Suprapubic skin (tissue), 4 donors: Measurements from ENCODE around the gene RAB3GAP1. TPM values are rescaled to one million over a fixed set of nuclear protein-coding genes. Genes with fewer than 3 reads are reported as not detected.

Experiments used
- DNase-seq, 2 donors: peaks; one replicate each; pipeline ENCODE4 v3.0.0-alpha.2; 2019; ENCODE audit warnings: low spot score in 2 of 2
- H3K27ac ChIP-seq: fragments of 200-600 bp; sonication (generic); one replicate; pipeline ENCODE4 v1.5.1; 2019
- H3K27me3 ChIP-seq: fragments of 200-600 bp; sonication (generic); one replicate; pipeline ENCODE4 v1.5.1; 2019
- H3K36me3 ChIP-seq: fragments of 200-600 bp; sonication (generic); one replicate; pipeline ENCODE4 v1.5.1; 2019
- H3K4me1 ChIP-seq: fragments of 200-600 bp; sonication (generic); one replicate; pipeline ENCODE4 v1.5.1; 2019
- H3K4me3 ChIP-seq: fragments of 200-600 bp; sonication (generic); one replicate; pipeline ENCODE4 v1.5.1; 2019; ENCODE audit warnings: mild to moderate bottlenecking
- H3K9me3 ChIP-seq: fragments of 200-600 bp; sonication (generic); one replicate; pipeline ENCODE4 v1.5.1; 2019
- EP300 ChIP-seq: sonication (generic); formaldehyde crosslinking; IDR thresholded peaks from one replicate; pipeline ENCODE4 v1.6.1; 2017; ENCODE audit warnings: antibody characterized with exemption
- POLR2A ChIP-seq, 2 donors: fragments of 450-650 bp; IDR thresholded peaks; one replicate each; pipeline ENCODE4 v1.6.1; 2017; ENCODE audit warnings: antibody characterized with exemption in 2 of 2, mild to moderate bottlenecking in 2 of 2, moderate library complexity in 2 of 2
- POLR2AphosphoS5 ChIP-seq, 3 donors: sonication (generic); formaldehyde crosslinking; IDR thresholded peaks; one replicate each; pipeline ENCODE4 v1.6.1; 2017; ENCODE audit warnings: antibody characterized with exemption in 3 of 3
- WGBS: methylation state at CpG from one replicate; pipeline ENCODE4 v1.1.5; 2018; 5-methylcytosine and 5-hydroxymethylcytosine counted together
- total RNA-seq, 4 donors: library from RNA; depleted of rRNA; stranded (reverse); fragments of >200 nt; gene quantifications; one replicate each; pipeline ENCODE4 v1.1.0, GENCODE V29; 2016
- TF ChIP-seq, protein P1 (sequence below), 2 donors: fragments of 200-600 bp in 1 of 2; fragments of 450-650 bp in 1 of 2; sonication (generic) in 1 of 2; IDR thresholded peaks; one replicate each; pipeline ENCODE4 v1.5.1; 2016 to 2019; ENCODE audit warnings: antibody characterized with exemption in 2 of 2, mild to moderate bottlenecking in 1 of 2, moderate library complexity in 1 of 2

Gene RAB3GAP1
- total RNA-seq, 4 donors from 2014 or later: 36.8 to 62.0 (median 52.6) TPM

DNA sequence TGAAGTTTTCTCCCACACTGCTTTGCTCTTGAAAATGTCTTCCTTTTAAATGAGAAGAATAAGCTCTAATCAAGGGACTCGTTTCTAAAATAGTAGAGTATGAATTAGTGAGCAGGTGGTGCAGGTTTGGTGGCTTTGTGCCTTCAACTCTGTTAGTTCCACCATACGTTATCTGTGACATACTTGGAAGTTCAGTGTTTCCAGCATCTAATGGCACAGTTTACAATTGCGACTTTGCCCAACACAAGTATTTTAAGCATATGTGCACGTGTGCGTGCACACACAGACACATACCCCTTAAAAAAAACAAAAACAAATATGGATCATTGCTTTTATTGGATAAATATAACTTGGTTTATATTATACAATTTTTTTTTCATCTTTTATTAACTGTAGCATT lies 111.8 kb downstream of the RAB3GAP1 start:
- no peaks in the 10 kb centered on the region for H3K27me3 ChIP-seq
- no peaks in the 10 kb centered on the region for H3K9me3 ChIP-seq
- TF ChIP-seq POLR2AphosphoS5 (IDR thresholded peaks at IDR 0.05): no peak
- TF ChIP-seq, protein P1, sequence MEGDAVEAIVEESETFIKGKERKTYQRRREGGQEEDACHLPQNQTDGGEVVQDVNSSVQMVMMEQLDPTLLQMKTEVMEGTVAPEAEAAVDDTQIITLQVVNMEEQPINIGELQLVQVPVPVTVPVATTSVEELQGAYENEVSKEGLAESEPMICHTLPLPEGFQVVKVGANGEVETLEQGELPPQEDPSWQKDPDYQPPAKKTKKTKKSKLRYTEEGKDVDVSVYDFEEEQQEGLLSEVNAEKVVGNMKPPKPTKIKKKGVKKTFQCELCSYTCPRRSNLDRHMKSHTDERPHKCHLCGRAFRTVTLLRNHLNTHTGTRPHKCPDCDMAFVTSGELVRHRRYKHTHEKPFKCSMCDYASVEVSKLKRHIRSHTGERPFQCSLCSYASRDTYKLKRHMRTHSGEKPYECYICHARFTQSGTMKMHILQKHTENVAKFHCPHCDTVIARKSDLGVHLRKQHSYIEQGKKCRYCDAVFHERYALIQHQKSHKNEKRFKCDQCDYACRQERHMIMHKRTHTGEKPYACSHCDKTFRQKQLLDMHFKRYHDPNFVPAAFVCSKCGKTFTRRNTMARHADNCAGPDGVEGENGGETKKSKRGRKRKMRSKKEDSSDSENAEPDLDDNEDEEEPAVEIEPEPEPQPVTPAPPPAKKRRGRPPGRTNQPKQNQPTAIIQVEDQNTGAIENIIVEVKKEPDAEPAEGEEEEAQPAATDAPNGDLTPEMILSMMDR (IDR thresholded peaks at IDR 0.05): no peak
- no peak for TF ChIP-seq POLR2A (IDR thresholded peaks at IDR 0.05)
- TF ChIP-seq EP300: no peak
- 90% methylated on average over 5 of the region's 5 CpGs for WGBS
- no peaks in the 10 kb centered on the region for H3K4me1 ChIP-seq
- H3K27ac ChIP-seq: no peak overlapping the region
- peaks cover 74% of the 10 kb centered on the region for H3K36me3 ChIP-seq
- H3K4me3 ChIP-seq: no peak overlapping the region
- DNase-seq: no peak

DNA sequence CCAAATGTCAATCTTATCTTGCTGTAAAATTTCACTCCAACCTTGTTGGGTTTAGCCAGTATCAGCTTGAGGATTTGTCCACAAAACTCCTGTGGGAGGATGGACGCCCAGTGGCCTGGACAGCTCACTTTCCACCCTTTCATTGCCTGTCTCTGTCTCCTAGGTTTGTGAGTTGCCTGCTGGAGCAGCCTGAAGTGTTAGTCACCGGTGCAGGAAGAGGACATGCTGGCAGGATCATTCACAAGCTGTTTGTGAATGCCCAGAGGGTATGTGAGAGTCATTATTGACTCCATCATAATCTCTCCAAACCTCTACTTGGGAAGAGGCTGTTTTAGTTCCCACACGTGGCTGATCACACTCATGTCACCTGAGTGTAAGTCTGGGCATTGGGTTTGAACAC lies 112.3 kb downstream of the RAB3GAP1 start:
- Histone ChIP-seq H3K36me3 (peaks cover 74% of the 10 kb centered on the region), H3K9me3 (no peaks in the 10 kb centered on the region), H3K4me1 (no peaks in the 10 kb centered on the region), H3K27me3 (no peaks in the 10 kb centered on the region), H3K27ac (no peak overlapping the region), H3K4me3 (no peak overlapping the region)
- TF ChIP-seq POLR2AphosphoS5 (IDR thresholded peaks at IDR 0.05) (no peak), EP300 (no peak), POLR2A (IDR thresholded peaks at IDR 0.05) (no peak)
- TF ChIP-seq, protein P1 (IDR thresholded peaks at IDR 0.05): no peak
- WGBS: 42% methylated on average over 3 of the region's 3 CpGs
- no peak for DNase-seq

DNA sequence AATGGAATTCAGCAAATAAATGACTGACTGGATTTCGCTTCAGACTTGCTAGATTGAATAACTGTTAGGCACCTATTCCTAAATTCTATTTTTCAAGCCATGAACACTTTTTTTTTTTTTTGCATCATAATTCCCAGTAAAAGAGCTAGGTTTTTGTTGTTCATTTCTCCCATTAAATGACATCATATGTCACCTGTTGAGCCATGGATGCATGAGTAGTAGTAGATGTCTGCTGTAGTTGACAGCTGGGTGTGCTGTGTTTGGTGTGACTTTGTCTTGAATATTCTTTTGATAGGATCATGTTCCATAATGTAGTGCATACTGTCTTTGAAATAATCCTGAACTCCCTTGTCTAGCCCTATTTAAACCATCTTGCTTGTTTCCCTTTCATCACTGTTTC lies 115.2 kb downstream of the RAB3GAP1 start:
- no peaks in the 10 kb centered on the region for H3K27me3 ChIP-seq
- 100% methylated on average over 1 of the region's 1 CpG for whole genome bisulfite sequencing
- H3K4me1 ChIP-seq: no peaks in the 10 kb centered on the region
- H3K36me3 ChIP-seq: peaks cover 85% of the 10 kb centered on the region
- TF ChIP-seq POLR2AphosphoS5 (IDR thresholded peaks at IDR 0.05) (no peak), EP300 (no peak), POLR2A (IDR thresholded peaks at IDR 0.05) (no peak)
- TF ChIP-seq, protein P1 (IDR thresholded peaks at IDR 0.05): no peak
- H3K27ac ChIP-seq: no peak overlapping the region
- no peaks in the 10 kb centered on the region for H3K9me3 ChIP-seq
- no peak for DNase-seq
- no peak overlapping the region for H3K4me3 ChIP-seq

DNA sequence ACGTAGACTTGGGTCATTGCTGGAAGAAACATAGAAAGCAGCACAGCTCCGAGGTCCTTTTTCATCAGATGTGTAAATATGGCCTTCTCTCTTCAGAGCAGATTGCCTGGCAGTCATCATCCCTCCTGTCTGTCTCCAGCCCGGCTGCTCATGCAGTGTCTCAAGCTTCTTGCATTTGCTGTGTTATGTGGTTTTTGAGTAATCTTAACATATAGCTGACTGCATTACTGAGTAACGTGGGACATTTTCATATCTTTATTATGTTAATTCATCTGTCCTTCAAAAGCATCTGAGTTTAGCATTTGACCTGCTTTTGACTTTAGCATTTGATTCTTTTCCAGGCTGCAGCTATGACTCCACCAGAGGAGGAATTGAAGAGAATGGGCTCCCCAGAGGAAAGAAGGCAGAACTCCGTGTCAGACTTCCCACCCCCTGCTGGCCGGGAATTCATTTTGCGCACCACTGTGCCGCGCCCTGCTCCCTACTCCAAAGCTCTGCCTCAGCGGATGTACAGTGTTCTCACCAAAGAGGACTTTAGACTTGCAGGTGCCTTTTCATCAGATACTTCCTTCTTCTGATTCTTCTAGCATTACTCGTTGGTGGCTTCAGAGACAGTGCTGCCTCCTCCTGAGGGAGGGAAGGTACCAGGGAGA lies 116.2 kb downstream of the RAB3GAP1 start:
- Histone ChIP-seq H3K27me3 (no peaks in the 10 kb centered on the region), H3K4me3 (no peak overlapping the region), H3K36me3 (peaks cover 81% of the 10 kb centered on the region), H3K4me1 (no peaks in the 10 kb centered on the region), H3K9me3 (no peaks in the 10 kb centered on the region), H3K27ac (no peak overlapping the region)
- DNase-seq: no peak
- TF ChIP-seq EP300 (no peak), POLR2A (IDR thresholded peaks at IDR 0.05) (no peak), POLR2AphosphoS5 (IDR thresholded peaks at IDR 0.05) (no peak)
- TF ChIP-seq, protein P1 (IDR thresholded peaks at IDR 0.05): no peak
- WGBS: 91% methylated on average over 11 of the region's 11 CpGs

DNA sequence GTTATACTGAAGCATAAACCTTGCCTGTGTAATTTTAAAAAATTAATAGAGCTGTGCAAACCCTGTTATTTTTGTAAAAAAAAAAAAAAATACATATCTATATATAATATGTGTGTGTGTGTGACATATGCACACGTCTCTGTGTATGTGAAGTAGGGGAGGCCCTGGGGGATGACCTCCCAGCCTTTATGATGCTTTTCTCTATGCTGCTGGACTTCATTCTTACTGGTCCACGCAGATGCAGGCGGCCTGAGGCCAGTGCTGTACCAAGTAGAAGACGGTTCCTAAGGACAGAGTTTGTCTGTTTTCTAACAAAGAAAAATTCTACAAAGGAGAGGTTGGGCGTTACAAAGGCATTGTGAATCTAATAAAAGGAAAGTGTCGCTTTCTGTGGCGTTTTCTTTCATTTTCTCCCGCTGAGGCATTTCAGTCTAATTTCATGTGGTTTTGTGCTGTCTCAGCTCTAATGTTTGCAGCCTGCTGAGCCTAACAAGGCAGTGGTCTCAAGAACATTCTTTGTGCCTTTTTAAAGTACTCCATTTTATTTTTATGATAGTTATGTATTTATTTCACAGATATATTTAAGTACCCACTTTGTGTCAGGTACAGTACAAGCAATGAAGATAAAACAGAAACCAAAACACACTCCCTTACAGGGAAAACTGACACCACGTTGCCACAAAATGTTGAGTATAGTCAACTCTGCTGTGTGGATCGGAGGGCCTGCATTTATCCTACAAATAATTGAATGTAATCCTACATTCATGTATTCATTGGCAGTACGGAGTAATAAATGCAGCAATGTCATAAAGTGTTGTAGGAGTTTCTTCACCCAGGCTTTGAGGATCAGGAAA lies 118.0 kb downstream of the RAB3GAP1 start:
- 97% methylated on average over 11 of the region's 11 CpGs for WGBS
- peaks cover 68% of the 10 kb centered on the region for H3K36me3 ChIP-seq

More for the DNA sequence above, 118.0 kb downstream of the RAB3GAP1 start:
- no peaks in the 10 kb centered on the region for H3K4me1 ChIP-seq
- no peaks in the 10 kb centered on the region for H3K27me3 ChIP-seq
- no peaks in the 10 kb centered on the region for H3K9me3 ChIP-seq
- no peak for TF ChIP-seq EP300
- TF ChIP-seq POLR2AphosphoS5 (IDR thresholded peaks at IDR 0.05): no peak
- TF ChIP-seq, protein P1 (IDR thresholded peaks at IDR 0.05): no peak
- no peak for TF ChIP-seq POLR2A (IDR thresholded peaks at IDR 0.05)
- DNase-seq: no peak
- H3K4me3 ChIP-seq: no peak overlapping the region
- no peak overlapping the region for H3K27ac ChIP-seq
